Karpas-422 (cell line): Measurements from ENCODE around the gene THOC6. TPM values are rescaled to one million over a fixed set of nuclear protein-coding genes. Genes with fewer than 3 reads are reported as not detected.

Experiments used
- DNase-seq: peaks from one replicate; pipeline ENCODE4 v3.0.0-alpha.2; 2015
- H2AFZ ChIP-seq: fragments of 200-600 bp; sonication (generic); 2 replicates; pipeline ENCODE4 v1.6.1; 2014; ENCODE audit warnings: antibody characterized with exemption, low read length, mixed read lengths
- H3K27ac ChIP-seq: fragments of 200-600 bp; sonication (generic); 2 replicates; pipeline ENCODE4 v1.5.1; 2014; ENCODE audit warnings: mild to moderate bottlenecking, low read length, moderate library complexity
- H3K27me3 ChIP-seq: fragments of 200-600 bp; sonication (generic); 2 replicates; pipeline ENCODE4 v1.6.1; 2014; ENCODE audit warnings: low read length, mixed read lengths
- H3K36me3 ChIP-seq: fragments of 200-600 bp; sonication (generic); 2 replicates; pipeline ENCODE4 v1.6.1; 2014; ENCODE audit warnings: low read length, mixed read lengths; ENCODE audit not compliant: insufficient read depth
- H3K4me1 ChIP-seq: fragments of 200-600 bp; sonication (generic); 2 replicates; pipeline ENCODE4 v1.6.1; 2014; ENCODE audit warnings: mild to moderate bottlenecking, low read length, mixed read lengths
- H3K4me2 ChIP-seq: fragments of 200-600 bp; sonication (generic); 2 replicates; pipeline ENCODE4 v1.6.1; 2014; ENCODE audit warnings: low read length, low read depth, mild to moderate bottlenecking; ENCODE audit not compliant: poor library complexity, severe bottlenecking
- H3K4me3 ChIP-seq: fragments of 200-600 bp; sonication (generic); 2 replicates; pipeline ENCODE4 v1.5.1; 2014; ENCODE audit warnings: mild to moderate bottlenecking, antibody characterized with exemption, low read length, mixed read lengths
- H3K79me2 ChIP-seq: fragments of 200-600 bp; sonication (generic); 2 replicates; pipeline ENCODE4 v1.6.1; 2014; ENCODE audit warnings: mild to moderate bottlenecking, low read length, mixed read lengths
- H3K9ac ChIP-seq: fragments of 200-600 bp; sonication (generic); 2 replicates; pipeline ENCODE4 v1.6.0; 2014; ENCODE audit warnings: low read length
- H3K9me2 ChIP-seq: fragments of 200-600 bp; sonication (generic), shearing (Covaris generic); replicated peaks from 2 replicates; pipeline ENCODE4 v1.6.0; 2014; ENCODE audit warnings: mild to moderate bottlenecking, low read length, moderate library complexity; ENCODE audit not compliant: insufficient read depth
- H3K9me3 ChIP-seq: fragments of 300-700, 200-600 bp; sonication (generic); 2 replicates; pipeline ENCODE4 v1.6.1; 2014; ENCODE audit warnings: low read length, mixed read lengths
- H4K20me1 ChIP-seq: fragments of 200-600 bp; sonication (generic); 2 replicates; pipeline ENCODE4 v1.6.1; 2014; ENCODE audit warnings: mild to moderate bottlenecking, antibody characterized with exemption, low read length, low read depth; ENCODE audit not compliant: insufficient read depth
- total RNA-seq: library from RNA; depleted of rRNA; stranded (reverse); fragments of >200 nt; shearing (Covaris generic); gene quantifications from 2 replicates; pipeline ENCODE4 v1.2.3, GENCODE V29; 2014; ENCODE audit warnings: low replicate concordance

Gene THOC6
- total RNA-seq, 1 experiment from 2014 or later, result 20.0 TPM

DNA sequence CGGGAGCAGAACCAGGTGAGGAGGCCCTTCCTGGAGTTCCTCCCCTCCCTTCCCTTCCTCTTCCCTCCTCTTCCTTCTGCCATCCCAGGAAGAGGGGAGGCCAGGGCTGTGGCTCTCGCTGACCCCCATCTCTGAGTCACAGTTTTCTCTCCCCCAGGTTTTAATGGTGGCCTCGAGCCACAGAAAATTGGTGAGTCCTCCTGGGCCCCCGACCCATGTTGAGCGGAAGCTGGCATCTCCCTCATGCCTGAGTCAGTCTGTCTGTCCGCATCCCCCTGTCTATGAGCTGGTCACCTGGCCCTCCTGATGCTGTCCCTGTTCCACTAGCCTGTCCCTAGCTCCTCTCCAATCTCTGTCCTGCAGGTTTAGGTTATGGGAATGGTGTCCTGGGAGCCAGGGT, 23.9 kb upstream of the THOC6 start:
- Histone ChIP-seq H3K36me3 (no peaks in the 10 kb centered on the region), H3K9me2 (no peaks in the 10 kb centered on the region), H3K4me1 (peaks cover 3% of the 10 kb centered on the region), H3K9me3 (no peaks in the 10 kb centered on the region), H2AFZ (no peak overlapping the region), H3K4me2 (no peak overlapping the region), H3K79me2 (no peaks in the 10 kb centered on the region), H3K4me3 (no peak overlapping the region), H3K27ac (no peak overlapping the region), H3K27me3 (no peaks in the 10 kb centered on the region), H4K20me1 (no peaks in the 10 kb centered on the region), H3K9ac (no peak overlapping the region)
- no peak for DNase-seq

- H3K4me2 ChIP-seq, result no peak overlapping the region
- H4K20me1 ChIP-seq, result no peaks in the 10 kb centered on the region
- H3K79me2 ChIP-seq, result no peaks in the 10 kb centered on the region
- no peak overlapping the region for H3K9ac ChIP-seq
- no peak overlapping the region for H3K4me3 ChIP-seq
- H3K27ac ChIP-seq, result no peak overlapping the region
- H2AFZ ChIP-seq, result no peak overlapping the region
- no peak for DNase-seq
- no peaks in the 10 kb centered on the region for H3K36me3 ChIP-seq
- H3K4me1 ChIP-seq, result peaks cover 3% of the 10 kb centered on the region
- no peaks in the 10 kb centered on the region for H3K9me3 ChIP-seq
- no peaks in the 10 kb centered on the region for H3K9me2 ChIP-seq
- no peaks in the 10 kb centered on the region for H3K27me3 ChIP-seq
These were observed 23.3 kb upstream of the THOC6 start for GRCh38 chr16:3000540-3000939.

GRCh38 chr16:3001316-3001715, 22.5 kb upstream of the THOC6 start:
- Histone ChIP-seq H3K79me2 (no peaks in the 10 kb centered on the region), H3K9ac (no peak overlapping the region), H3K4me2 (no peak overlapping the region), H3K4me1 (peaks cover 3% of the 10 kb centered on the region), H3K9me3 (no peaks in the 10 kb centered on the region), H3K27me3 (no peaks in the 10 kb centered on the region), H3K27ac (no peak overlapping the region), H2AFZ (no peak overlapping the region), H3K4me3 (no peak overlapping the region), H4K20me1 (no peaks in the 10 kb centered on the region), H3K9me2 (no peaks in the 10 kb centered on the region), H3K36me3 (no peaks in the 10 kb centered on the region)
- no peak for DNase-seq

- H3K4me1 ChIP-seq, result peaks cover 3% of the 10 kb centered on the region
- H2AFZ ChIP-seq, result no peak overlapping the region
- H3K9ac ChIP-seq, result no peak overlapping the region
- no peak overlapping the region for H3K4me3 ChIP-seq
- DNase-seq, result peak; percentile 100
- no peak overlapping the region for H3K4me2 ChIP-seq
- H3K36me3 ChIP-seq, result no peaks in the 10 kb centered on the region
- no peaks in the 10 kb centered on the region for H3K79me2 ChIP-seq
- no peaks in the 10 kb centered on the region for H3K9me3 ChIP-seq
- H4K20me1 ChIP-seq, result no peaks in the 10 kb centered on the region
- H3K9me2 ChIP-seq, result no peaks in the 10 kb centered on the region
- no peak overlapping the region for H3K27ac ChIP-seq
- H3K27me3 ChIP-seq, result no peaks in the 10 kb centered on the region
These were observed 20.1 kb upstream of the THOC6 start for GRCh38 chr16:3003582-3004270.

DNA sequence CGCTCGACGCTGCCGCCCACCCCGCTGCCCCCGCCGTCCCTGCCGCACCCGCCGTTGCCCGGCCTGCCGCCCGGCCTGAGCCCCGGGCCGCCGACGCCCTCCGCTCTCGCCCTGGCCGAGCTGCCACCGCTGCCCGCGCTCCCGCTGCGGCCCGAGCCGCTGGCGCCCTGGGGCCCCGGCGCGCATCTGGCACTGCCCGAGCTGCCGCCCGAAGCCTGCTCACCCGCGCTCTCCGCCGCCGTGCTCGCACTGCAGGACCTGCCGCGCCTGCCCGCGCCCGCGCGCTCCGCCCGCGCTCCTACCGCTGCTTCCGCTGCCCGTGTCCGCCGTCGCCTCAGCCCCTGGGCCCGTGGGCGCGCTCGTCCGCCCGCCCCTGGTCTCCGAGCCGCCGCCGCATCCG, 19.5 kb upstream of the THOC6 start:
- Histone ChIP-seq H3K36me3 (no peaks in the 10 kb centered on the region), H3K9ac (no peak overlapping the region), H2AFZ (no peak overlapping the region), H3K79me2 (no peaks in the 10 kb centered on the region), H3K27ac (no peak overlapping the region), H3K4me3 (no peak overlapping the region), H3K27me3 (no peaks in the 10 kb centered on the region), H3K9me3 (no peaks in the 10 kb centered on the region), H3K4me2 (no peak overlapping the region), H3K9me2 (no peaks in the 10 kb centered on the region), H4K20me1 (no peaks in the 10 kb centered on the region), H3K4me1 (peaks cover 3% of the 10 kb centered on the region)
- no peak for DNase-seq

- no peak overlapping the region for H2AFZ ChIP-seq
- no peaks in the 10 kb centered on the region for H3K27me3 ChIP-seq
- no peaks in the 10 kb centered on the region for H3K36me3 ChIP-seq
- no peak for DNase-seq
- H3K9ac ChIP-seq, result no peak overlapping the region
- 0 out of 2 replicates have a peak overlapping the region, but pooled peaks have one; percentile 22 for H3K4me3 ChIP-seq
- no peak overlapping the region for H3K27ac ChIP-seq
- no peaks in the 10 kb centered on the region for H3K9me3 ChIP-seq
- H3K79me2 ChIP-seq, result no peaks in the 10 kb centered on the region
- H3K4me1 ChIP-seq, result peaks cover 3% of the 10 kb centered on the region
- H4K20me1 ChIP-seq, result no peaks in the 10 kb centered on the region
- H3K4me2 ChIP-seq, result peak overlapping the region; percentile 42
- H3K9me2 ChIP-seq, result no peaks in the 10 kb centered on the region
These were observed 19.0 kb upstream of the THOC6 start for GRCh38 chr16:3004781-3005284.

GRCh38 chr16:3007059-3007956, 16.5 kb upstream of the THOC6 start:
- no peak for DNase-seq
- Histone ChIP-seq H3K27me3 (no peaks in the 10 kb centered on the region), H3K9ac (no peak overlapping the region), H4K20me1 (no peaks in the 10 kb centered on the region), H3K4me2 (no peak overlapping the region), H3K36me3 (no peaks in the 10 kb centered on the region), H2AFZ (no peak overlapping the region), H3K4me1 (peaks cover 3% of the 10 kb centered on the region), H3K27ac (no peak overlapping the region), H3K79me2 (no peaks in the 10 kb centered on the region), H3K9me2 (no peaks in the 10 kb centered on the region), H3K9me3 (no peaks in the 10 kb centered on the region), H3K4me3 (no peak overlapping the region)

GRCh38 chr16:3007957-3008689, 15.7 kb upstream of the THOC6 start:
- no peak for DNase-seq
- Histone ChIP-seq H3K9me2 (no peaks in the 10 kb centered on the region), H3K9me3 (no peaks in the 10 kb centered on the region), H4K20me1 (no peaks in the 10 kb centered on the region), H3K4me1 (peaks cover 3% of the 10 kb centered on the region), H3K4me3 (no peak overlapping the region), H3K36me3 (no peaks in the 10 kb centered on the region), H3K27ac (no peak overlapping the region), H2AFZ (no peak overlapping the region), H3K79me2 (no peaks in the 10 kb centered on the region), H3K27me3 (no peaks in the 10 kb centered on the region), H3K4me2 (no peak overlapping the region), H3K9ac (no peak overlapping the region)
